GM12891 (cell line): ENCODE data around the gene RPP25L.

ENCODE experiments used
- POLR2A ChIP-seq: IDR thresholded peaks from 2 replicates; pipeline ENCODE4 v1.6.1; 2011; ENCODE audit warnings: low read depth, low read length, control low read depth
- POLR2AphosphoS5 ChIP-seq: IDR thresholded peaks from 2 replicates; pipeline ENCODE4 v1.6.1; 2011; ENCODE audit warnings: low read depth, low read length, control low read depth

- TF ChIP-seq POLR2AphosphoS5: no peak
- no peak for TF ChIP-seq POLR2A
These were observed 47.8 kb upstream of the RPP25L start for GRCh38 chr9:34659592-34660253.
